WI38 (cell line): ENCODE measurements around the gene CDK9.

Experiments used
- H3K4me3 ChIP-seq: 2 replicates; pipeline ENCODE4 v1.5.1; 2011; ENCODE audit warnings: low read depth, mild to moderate bottlenecking, control low read depth, low read length
- TF ChIP-seq, protein P1 (sequence below): IDR thresholded peaks from 2 replicates; pipeline ENCODE4 v1.5.1; 2012; ENCODE audit warnings: low read depth, mild to moderate bottlenecking, control low read depth, low read length

CDK9 gene

DNA sequence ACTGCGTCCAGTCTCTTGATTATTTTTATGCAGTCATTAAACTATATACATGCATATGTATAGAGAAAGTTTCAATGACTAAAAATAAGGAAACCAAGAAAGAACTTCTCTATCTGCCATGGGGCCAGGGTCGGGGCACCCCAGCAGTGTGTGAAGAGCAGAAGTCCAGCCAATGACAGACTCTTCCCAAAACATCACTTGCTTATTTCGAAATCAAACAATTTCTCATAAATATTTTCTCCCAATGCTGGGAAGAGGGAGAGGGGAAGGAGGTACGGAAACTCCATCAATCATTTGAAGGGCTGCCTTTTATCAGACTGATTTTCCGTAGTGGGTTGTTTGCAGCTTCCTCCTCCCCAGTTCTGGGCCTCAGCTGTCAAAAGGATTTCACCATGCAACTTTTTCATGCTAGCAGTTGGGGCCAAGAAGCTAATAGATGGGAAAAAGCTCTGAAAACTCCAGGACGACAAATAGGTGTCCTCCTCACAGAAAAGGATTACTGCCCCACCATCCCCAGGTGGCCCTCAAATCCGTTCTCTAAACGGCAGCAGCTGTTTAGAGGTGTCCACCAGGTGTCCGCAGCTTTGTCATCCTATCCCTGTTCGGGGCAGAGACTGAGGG is 16.2 kb downstream of the CDK9 start:
- TF ChIP-seq, protein P1, sequence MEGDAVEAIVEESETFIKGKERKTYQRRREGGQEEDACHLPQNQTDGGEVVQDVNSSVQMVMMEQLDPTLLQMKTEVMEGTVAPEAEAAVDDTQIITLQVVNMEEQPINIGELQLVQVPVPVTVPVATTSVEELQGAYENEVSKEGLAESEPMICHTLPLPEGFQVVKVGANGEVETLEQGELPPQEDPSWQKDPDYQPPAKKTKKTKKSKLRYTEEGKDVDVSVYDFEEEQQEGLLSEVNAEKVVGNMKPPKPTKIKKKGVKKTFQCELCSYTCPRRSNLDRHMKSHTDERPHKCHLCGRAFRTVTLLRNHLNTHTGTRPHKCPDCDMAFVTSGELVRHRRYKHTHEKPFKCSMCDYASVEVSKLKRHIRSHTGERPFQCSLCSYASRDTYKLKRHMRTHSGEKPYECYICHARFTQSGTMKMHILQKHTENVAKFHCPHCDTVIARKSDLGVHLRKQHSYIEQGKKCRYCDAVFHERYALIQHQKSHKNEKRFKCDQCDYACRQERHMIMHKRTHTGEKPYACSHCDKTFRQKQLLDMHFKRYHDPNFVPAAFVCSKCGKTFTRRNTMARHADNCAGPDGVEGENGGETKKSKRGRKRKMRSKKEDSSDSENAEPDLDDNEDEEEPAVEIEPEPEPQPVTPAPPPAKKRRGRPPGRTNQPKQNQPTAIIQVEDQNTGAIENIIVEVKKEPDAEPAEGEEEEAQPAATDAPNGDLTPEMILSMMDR, result no peak
- H3K4me3 ChIP-seq, result peak overlapping the region; percentile 92

DNA sequence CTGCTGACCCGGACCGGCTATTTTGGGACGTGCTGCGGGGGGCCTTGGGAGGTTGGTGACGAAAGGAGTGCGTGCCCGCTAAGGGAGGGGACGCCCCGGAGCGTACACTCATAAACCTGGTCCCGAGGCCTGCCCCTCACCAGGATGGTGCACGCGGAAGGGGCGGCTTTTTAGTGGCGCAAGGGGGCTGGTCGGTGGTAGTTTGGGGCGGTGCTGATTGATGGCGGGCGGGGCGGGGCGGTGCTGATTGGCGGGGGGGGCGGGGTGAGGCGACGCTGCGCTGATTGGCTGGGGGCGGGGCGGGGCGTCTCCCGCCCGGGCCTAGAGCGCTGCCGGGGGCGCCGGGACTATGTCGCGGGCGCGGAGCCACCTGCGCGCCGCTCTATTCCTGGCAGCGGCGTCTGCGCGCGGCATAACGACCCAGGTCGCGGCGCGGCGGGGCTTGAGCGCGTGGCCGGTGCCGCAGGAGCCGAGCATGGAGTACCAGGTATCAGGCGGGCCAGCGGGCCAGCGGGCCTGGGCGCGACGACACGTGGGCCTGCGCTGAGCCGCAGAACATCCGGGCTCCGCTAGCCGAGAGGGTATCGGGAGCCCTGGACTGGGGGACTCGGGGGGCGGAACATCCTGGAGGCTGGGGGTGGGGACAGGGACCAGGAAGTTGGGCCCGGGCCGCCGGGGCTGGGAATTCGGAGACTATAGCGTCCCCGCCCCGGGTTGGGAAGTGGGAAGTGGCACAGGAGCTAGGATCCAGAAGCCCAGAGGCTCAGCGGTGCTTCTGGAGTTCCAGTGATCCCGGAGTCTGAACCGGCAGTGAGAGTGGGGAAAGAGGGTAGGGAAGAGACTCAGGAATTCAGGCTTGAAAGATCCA is 17.0 kb downstream of the CDK9 start, which contains the start of gene FPGS:
Gene FPGS, plus strand, starts transcription at position 307 of the 868 bp plus-strand sequence. Its CDS starts 43 bp downstream, at position 350.
- peak within 1 kb of the TSS; percentile 92 for H3K4me3 ChIP-seq
- TF ChIP-seq, protein P1, result no peak

DNA sequence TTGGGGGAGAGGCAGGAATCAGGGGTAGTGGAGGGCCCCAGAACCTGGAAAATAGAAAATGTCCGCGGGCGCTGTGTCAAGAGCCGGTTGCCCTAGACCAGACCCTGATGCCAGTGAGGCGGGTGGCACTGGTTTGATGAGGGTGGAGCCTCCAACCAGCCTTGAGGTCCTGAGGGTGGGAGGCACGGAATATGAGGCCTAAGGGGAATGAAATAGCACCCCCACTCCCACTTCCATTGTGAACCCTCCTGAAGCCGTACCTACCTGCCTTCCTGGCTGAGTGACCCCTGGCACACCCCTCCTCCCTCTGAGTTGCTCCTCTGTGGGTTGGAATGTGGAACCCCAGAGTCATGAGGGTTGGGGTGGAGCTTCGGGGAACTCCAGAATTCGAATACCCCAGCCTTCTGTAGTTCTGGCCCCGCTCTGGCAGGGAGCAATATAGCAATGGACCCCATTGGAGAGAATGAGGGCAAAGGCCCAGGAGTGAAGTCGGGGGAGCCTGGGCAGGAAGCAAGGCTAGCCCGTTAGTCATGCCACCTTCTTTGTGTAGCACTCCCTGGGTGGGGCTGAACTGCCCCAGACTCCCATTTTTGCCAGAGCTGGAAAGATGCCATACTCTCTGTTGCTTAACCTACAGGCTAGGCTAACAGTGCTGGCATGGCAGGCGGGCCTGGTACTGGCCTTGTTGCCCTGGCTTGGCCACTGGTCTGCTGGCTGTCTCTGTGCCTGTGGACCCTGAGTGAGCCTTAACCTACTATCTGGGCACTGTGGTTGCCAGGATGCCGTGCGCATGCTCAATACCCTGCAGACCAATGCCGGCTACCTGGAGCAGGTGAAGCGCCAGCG is 17.9 kb downstream of the CDK9 start:
- peak overlapping the region; percentile 92 for H3K4me3 ChIP-seq
- TF ChIP-seq, protein P1, result no peak

DNA sequence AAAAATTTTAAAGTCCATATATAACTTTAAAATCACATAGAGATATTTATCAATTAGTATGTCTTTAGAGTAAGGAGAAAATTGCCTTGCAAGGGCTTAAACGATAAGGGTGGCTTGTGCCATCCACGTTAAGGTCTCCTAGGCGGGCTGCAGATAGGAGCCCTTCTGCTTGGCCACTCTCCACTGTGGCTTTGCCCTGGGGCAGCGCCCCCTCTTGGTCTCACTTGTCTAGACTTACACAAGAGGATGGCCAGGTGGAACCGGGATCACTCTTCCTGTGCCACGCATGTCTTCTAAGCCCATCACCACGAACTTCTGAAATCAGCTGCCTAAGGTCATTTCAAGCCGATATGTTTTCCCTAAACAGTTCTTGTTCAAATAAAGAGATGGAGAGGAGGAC is 19.8 kb downstream of the CDK9 start:
- TF ChIP-seq, protein P1, result peak; percentile 24; the same call in 1 of the 2 replicates
- H3K4me3 ChIP-seq, result no peak overlapping the region

DNA sequence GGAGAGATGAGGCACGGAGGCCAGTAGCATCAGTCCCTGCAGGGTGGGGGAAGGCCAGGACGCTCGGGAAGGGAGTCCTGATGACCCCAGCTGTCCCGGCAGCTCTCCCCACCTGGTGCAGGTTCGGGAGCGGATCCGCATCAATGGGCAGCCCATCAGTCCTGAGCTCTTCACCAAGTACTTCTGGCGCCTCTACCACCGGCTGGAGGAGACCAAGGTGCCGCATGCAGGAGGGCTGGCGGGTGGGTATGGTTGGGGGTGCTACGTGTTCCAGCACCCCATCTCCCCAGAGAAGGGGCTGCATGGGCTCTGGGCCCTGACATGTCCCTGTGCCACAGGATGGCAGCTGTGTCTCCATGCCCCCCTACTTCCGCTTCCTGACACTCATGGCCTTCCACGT is 21.0 kb downstream of the CDK9 start:
- no peak overlapping the region for H3K4me3 ChIP-seq
- TF ChIP-seq, protein P1, result no peak

DNA sequence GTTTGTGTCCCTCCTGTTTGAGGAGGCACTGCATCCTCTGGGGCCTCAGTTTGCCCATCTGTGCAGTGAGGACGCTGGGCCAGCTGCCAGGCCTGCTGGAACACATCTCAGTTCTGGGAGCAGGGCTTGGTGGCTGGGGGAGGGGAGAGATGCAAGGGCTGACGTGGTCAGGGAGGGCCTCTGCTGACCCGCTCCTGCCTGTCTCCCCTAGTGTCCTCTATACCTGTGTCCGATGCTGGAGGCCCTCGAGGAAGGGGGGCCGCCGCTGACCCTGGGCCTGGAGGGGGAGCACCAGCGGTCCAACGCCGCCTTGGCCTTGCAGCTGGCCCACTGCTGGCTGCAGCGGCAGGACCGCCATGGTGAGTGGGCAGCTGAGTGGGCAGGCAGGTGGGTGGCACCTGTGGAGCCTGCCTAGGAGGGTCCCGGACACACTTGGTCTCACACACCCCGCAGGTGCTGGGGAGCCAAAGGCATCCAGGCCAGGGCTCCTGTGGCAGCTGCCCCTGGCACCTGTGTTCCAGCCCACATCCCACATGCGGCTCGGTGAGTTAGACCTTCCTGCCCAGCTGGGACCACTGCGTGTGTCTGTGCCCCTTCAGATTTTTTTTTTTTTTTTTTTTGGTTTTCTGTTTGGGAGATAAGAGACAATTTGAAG is 22.6 kb downstream of the CDK9 start:
- H3K4me3 ChIP-seq, result no peak overlapping the region
- TF ChIP-seq, protein P1, result no peak
